ENCODE results near the gene FN1.

GRCh38 chr2:215374642-215375466 is 61.0 kb downstream of the FN1 start:
- TF ChIP-seq CTCF (conservative IDR thresholded peaks at IDR 0.05; ENCODE audit: low read length) (no peak), EZH2phosphoT487 (IDR thresholded peaks at IDR 0.05; ENCODE audit: borderline replicate concordance) (no peak)
